Activated T-cell treated with anti-CD3 and anti-CD28 coated beads for 24 hours (primary cell): ENCODE results near the gene AIRE.

ENCODE experiments used
- DNase-seq: peaks from one replicate; pipeline ENCODE4 v3.0.0-alpha.2; 2020; ENCODE audit warnings: low read depth

Gene AIRE

GRCh38 chr21:44325386-44326271 lies 40.0 kb downstream of the AIRE start:
- no peak for DNase-seq

- DNase-seq: no peak
Observed at GRCh38 chr21:44326272-44326647, 40.6 kb downstream of the AIRE start.

GRCh38 chr21:44326716-44327602 lies 41.3 kb downstream of the AIRE start:
- DNase-seq: no peak

- no peak for DNase-seq
Observed at GRCh38 chr21:44327603-44327974, 41.9 kb downstream of the AIRE start.

GRCh38 chr21:44328242-44328895 lies 42.7 kb downstream of the AIRE start:
- no peak for DNase-seq

- no peak for DNase-seq
Observed at GRCh38 chr21:44329086-44329889, 43.6 kb downstream of the AIRE start.

- DNase-seq: no peak
Observed at GRCh38 chr21:44329971-44330681, 44.5 kb downstream of the AIRE start.

- no peak for DNase-seq
Observed at GRCh38 chr21:44330698-44331097, 45.0 kb downstream of the AIRE start.

- DNase-seq: no peak
Observed at GRCh38 chr21:44331209-44331608, 45.5 kb downstream of the AIRE start.

GRCh38 chr21:44331650-44332307 lies 46.1 kb downstream of the AIRE start:
- DNase-seq: no peak

GRCh38 chr21:44332383-44332782 lies 46.7 kb downstream of the AIRE start:
- no peak for DNase-seq

GRCh38 chr21:44332965-44333364 lies 47.3 kb downstream of the AIRE start:
- no peak for DNase-seq

- no peak for DNase-seq
Observed at GRCh38 chr21:44333509-44334328, 48.0 kb downstream of the AIRE start.

GRCh38 chr21:44334329-44335030 lies 48.8 kb downstream of the AIRE start:
- no peak for DNase-seq

GRCh38 chr21:44335266-44336059 lies 49.8 kb downstream of the AIRE start:
- DNase-seq: no peak

- no peak for DNase-seq
Observed at GRCh38 chr21:44337449-44337848, 51.8 kb downstream of the AIRE start.

- no peak for DNase-seq
Observed at GRCh38 chr21:44337941-44338895, 52.5 kb downstream of the AIRE start.
